HG03565 (cell line): Measurements from ENCODE around the gene TPP2.

Source experiments
- ATAC-seq: cut with Tn5 transposase; IDR thresholded peaks from one replicate; pipeline ENCODE4 v1.9.1; 2021; ENCODE audit warnings: mild to moderate bottlenecking, moderate library complexity; ENCODE audit not compliant: unreplicated experiment

The TPP2 gene

DNA sequence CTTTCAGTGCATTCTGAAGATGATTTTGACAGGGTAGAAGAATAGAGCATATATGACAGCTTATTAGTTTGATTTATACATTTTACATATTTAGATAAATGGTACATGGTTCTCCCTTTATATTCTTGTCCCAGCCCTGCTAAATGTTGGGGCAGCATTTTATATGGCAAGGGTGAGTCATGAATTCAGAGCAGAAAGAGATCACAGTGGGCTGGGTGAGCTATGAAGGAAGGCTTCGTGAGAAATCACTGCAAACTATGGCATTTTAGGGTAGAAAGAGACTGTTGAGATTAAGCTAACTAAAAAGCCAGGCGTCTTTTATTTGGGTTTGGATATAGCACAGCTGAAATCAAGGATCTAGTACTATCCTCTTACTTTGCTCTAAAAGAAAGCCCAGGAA is 122.0 kb downstream of the TPP2 start:
- ATAC-seq = no peak

DNA sequence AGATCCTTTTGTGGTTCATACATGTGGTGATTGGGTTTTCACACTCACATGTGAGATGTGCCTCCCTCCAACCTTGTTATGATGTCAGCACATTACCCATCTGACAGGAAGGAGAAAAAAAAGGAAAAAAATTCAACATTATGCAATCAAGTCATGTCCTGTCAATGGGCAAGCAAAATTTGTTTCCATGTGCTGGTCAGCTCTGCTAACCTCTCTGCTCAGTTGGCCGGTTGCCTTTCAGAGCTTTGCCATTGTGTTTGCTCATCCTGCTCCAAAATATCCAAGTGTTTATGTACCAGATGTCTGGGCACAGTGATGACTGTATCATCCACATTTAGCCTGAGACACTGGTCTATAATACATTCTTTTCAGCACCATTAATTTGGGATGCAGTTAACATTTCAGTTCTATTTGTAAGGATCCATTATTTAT is 125.0 kb downstream of the TPP2 start:
- no peak for ATAC-seq

DNA sequence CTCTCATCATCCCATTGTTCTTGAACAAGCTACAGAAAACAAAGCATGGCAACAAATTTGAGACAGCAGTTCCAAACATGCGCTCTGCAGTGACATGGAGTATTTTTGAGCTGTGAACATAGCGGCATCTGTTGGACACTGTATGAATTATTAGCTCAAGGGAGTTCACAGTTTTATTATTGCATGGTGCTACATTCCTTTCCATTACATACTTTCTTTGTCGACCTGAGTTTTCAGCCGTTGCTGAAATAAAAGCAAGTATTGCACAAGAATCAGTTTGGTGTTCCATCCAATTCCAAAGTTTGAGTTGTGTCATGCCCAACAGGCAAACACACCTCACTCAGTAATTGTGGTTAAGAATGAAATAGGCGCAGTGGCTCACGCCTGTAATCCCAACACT is 128.1 kb downstream of the TPP2 start:
- no peak for ATAC-seq

DNA sequence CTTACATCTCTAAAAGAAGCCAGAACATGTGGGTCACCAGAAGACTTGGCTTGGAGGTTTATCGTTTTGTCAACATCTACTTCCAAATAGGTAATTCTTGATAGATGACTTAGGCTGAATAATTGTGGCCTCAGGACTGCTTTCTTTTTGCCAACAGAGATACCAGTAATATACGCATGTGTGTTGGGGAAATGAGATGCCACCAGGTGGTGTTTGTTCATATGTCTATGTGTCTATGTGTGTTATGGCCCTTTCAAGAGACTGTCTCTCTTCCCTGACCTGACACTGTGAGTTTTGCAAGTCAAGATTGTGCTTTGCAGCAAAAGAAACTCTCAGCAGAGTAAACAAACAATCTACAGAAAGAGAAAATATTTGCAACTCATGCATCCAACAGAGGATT is 129.6 kb downstream of the TPP2 start:
- no peak for ATAC-seq
